ENCODE data around the gene ZFYVE28. TPM values are rescaled to one million over a fixed set of nuclear protein-coding genes. Genes with fewer than 3 reads are reported as not detected.

The ZFYVE28 gene
- total and polyA plus RNA-seq, 2 of the 8 experiments (the other 6 are each of a cell fraction or from before 2014, with no cell fraction given) = 1.7 to 4.9 TPM

DNA sequence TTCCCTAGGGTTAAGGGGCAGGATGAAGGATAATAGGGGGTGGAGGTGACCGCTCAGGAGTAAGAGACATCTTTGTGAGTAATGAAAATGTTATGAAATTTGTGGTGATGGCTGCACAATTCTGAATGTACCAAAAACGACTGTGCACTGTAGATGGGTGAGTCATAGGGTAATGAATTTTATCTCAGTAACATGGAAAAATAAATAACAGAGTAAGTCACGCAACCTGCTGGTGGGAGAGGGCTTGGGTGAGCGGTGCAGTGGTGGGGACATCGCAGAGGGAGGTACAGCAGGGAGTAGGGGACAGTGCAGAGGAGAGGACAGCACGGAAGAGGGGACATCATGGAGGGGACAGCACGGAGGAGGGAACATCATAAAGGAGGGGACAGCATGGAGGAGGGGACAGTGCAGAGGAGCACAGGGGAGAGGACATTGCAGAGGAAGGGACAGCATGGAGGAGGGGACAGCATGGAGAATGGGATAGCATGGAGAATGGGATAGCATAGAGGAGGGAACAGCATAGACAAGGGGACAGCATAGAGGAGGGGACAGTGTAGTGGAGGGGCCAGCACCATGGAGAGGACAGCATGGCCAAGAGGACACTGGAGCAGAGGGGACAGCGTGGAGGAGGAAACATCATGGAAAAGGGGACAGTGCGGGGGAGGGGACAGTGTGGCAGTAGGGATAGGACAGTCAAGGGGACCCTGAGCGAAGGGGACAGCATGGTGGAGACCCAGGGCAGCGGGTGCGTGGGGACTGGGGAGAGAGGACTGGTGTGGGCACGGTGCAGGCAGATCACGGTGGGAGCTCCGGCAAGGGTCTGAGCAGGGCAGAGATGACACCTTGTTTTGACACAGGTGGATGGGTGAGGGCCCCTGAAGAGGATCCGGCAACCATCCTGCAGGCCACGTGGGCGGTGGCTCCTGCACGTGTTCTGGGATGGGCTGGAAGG, 88.1 kb downstream of the ZFYVE28 start:
- 80% methylated on average over 19 of the region's 19 CpGs; no CpG with 5 or more reads in 1 of the 2 experiments for whole genome bisulfite sequencing, 2 experiments (ENCODE audit: extremely low coverage in 1 of 2, insufficient coverage in 1 of 2, insufficient read length in 1 of 2, insufficient replicate concordance in 2 of 2, low coverage in 1 of 2, low lambda C conversion rate in 2 of 2, missing lambda C conversion rate in 1 of 2)
- 0 out of 2 replicates have a peak overlapping the region, but pooled peaks have one; percentile 64 for H2BK20ac ChIP-seq (ENCODE audit: low read length)
- H3K4me3 ChIP-seq (ENCODE audit: extremely low read depth in 1 of 4, insufficient read depth in 2 of 4, low read depth in 3 of 4, low read length in 4 of 4) = no peak overlapping the region
- no peak overlapping the region for H3K4ac ChIP-seq (replicated peaks; ENCODE audit: insufficient read length, low read depth, low read length)
- ChIA-PET POLR2A (ENCODE audit: partially characterized antibody) (no interaction called here), CTCF (ENCODE audit: partially characterized antibody) (no interaction called here)
- H2AK5ac ChIP-seq (ENCODE audit: low read depth, low read length) = peak overlapping the region; percentile 80
- H4K5ac ChIP-seq (ENCODE audit: insufficient read length, low read depth, low read length) = no peak overlapping the region
- H3K23me2 ChIP-seq (ENCODE audit: low read depth, low read length) = no peaks in the 10 kb centered on the region
- no peaks in the 10 kb centered on the region for H3K9me3 ChIP-seq (ENCODE audit: insufficient read depth in 2 of 2, low read depth in 1 of 2, low read length in 1 of 2)
- H3K27me3 ChIP-seq (replicated peaks in 1 of 4; ENCODE audit: control insufficient read depth in 3 of 4, extremely low read depth in 1 of 4, insufficient read depth in 3 of 4, low read length in 3 of 4) = no peaks in the 10 kb centered on the region
- no peak overlapping the region for H2AFZ ChIP-seq (ENCODE audit: low read length)
- no peak overlapping the region for H3K9ac ChIP-seq (replicated peaks in 1 of 4; ENCODE audit: extremely low read depth in 1 of 4, low read depth in 3 of 4, low read length in 3 of 4)
- H2BK5ac ChIP-seq (ENCODE audit: low read depth, low read length) = no peak overlapping the region
- no peak overlapping the region for H3K27ac ChIP-seq (ENCODE audit: low read depth, low read length)
- DNase-seq (ENCODE audit: low read depth in 1 of 2, low spot score in 2 of 2) (no peak), FAIRE-seq (no peak)
- peak overlapping the region; percentile 60; the same call in 1 of the 2 replicates for H2BK12ac ChIP-seq (ENCODE audit: low read depth, low read length)
- no peak overlapping the region for H3K14ac ChIP-seq (ENCODE audit: insufficient read length)
- no peak overlapping the region for H3K4me2 ChIP-seq (ENCODE audit: insufficient read depth in 1 of 2, low read depth in 2 of 2, low read length in 2 of 2)
- no peak overlapping the region for H3K18ac ChIP-seq (ENCODE audit: extremely low read depth, low read length)
- peak overlapping the region; percentile 82; the same call in 1 of the 2 replicates for H4K8ac ChIP-seq (ENCODE audit: extremely low read depth, insufficient read depth, low read length)
- no peak overlapping the region for H2BK120ac ChIP-seq (replicated peaks; ENCODE audit: low read depth, low read length)
- H3K4me1 ChIP-seq (replicated peaks in 1 of 4; ENCODE audit: control insufficient read depth in 3 of 4, insufficient read depth in 4 of 4, low read length in 3 of 4) = peaks cover 0 to 7% (median 3%) of the 10 kb centered on the region in 4 experiments; a peak in 3 of 7 replicates
- H3K36me3 ChIP-seq (ENCODE audit: control insufficient read depth in 2 of 4, insufficient read depth in 4 of 4, low read length in 3 of 4) = no peaks in the 10 kb centered on the region
- H4K91ac ChIP-seq (replicated peaks; ENCODE audit: insufficient read length, low read length) = peak overlapping the region; percentile 44
- H2BK15ac ChIP-seq (ENCODE audit: low read length) = peak overlapping the region; percentile 32; the same call in 1 of the 2 replicates
- H3K79me2 ChIP-seq (ENCODE audit: control insufficient read depth in 1 of 2, insufficient read depth in 2 of 2, low read length in 2 of 2) = no peaks in the 10 kb centered on the region
- no peak overlapping the region for H3K23ac ChIP-seq (ENCODE audit: insufficient read length)
- H3K79me1 ChIP-seq (ENCODE audit: low read depth, low read length) = no peaks in the 10 kb centered on the region
- TF ChIP-seq, protein P1, sequence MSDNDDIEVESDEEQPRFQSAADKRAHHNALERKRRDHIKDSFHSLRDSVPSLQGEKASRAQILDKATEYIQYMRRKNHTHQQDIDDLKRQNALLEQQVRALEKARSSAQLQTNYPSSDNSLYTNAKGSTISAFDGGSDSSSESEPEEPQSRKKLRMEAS (IDR thresholded peaks at IDR 0.05) = peak; percentile 74
- no peak for TF ChIP-seq RBBP5 (IDR thresholded peaks at IDR 0.05; ENCODE audit: borderline replicate concordance, low read depth, low read length)
- no peak for TF ChIP-seq RNF2 (IDR thresholded peaks at IDR 0.05; ENCODE audit: borderline replicate concordance, low read depth, low read length, missing control alignments, poor library complexity, severe bottlenecking)
- TF ChIP-seq, protein P2, sequence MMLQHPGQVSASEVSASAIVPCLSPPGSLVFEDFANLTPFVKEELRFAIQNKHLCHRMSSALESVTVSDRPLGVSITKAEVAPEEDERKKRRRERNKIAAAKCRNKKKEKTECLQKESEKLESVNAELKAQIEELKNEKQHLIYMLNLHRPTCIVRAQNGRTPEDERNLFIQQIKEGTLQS (IDR thresholded peaks at IDR 0.05; ENCODE audit: insufficient read depth, low read depth, low read length) = no peak
- TF ChIP-seq RFX5 (IDR thresholded peaks at IDR 0.05; ENCODE audit: borderline replicate concordance, low read depth, low read length) = no peak
- no peak overlapping the region for H3K56ac ChIP-seq (replicated peaks; ENCODE audit: insufficient read length, low read depth, low read length)
- no peaks in the 10 kb centered on the region for H4K20me1 ChIP-seq (replicated peaks in 1 of 2; ENCODE audit: control insufficient read depth in 1 of 2, insufficient read depth in 2 of 2, low read length in 2 of 2)

Measured in H1 (cell line).